Erythroblast (primary cell): ENCODE results near the gene FSIP1.

Experiments
- DNase-seq, 2 experiments: peaks; one replicate each; lab custom pipeline; 2025; lab: John Stamatoyannopoulos, UW
- GATA1 ChIP-seq: IDR thresholded peaks from 2 replicates; pipeline ENCODE4 v1.6.1; 2011; ENCODE audit warnings: low read depth, mild to moderate bottlenecking, control low read depth, low read length, moderate library complexity
- POLR2A ChIP-seq: IDR thresholded peaks from 2 replicates; pipeline ENCODE4 v1.6.1; 2011; ENCODE audit warnings: mild to moderate bottlenecking, low read length

FSIP1 gene

DNA sequence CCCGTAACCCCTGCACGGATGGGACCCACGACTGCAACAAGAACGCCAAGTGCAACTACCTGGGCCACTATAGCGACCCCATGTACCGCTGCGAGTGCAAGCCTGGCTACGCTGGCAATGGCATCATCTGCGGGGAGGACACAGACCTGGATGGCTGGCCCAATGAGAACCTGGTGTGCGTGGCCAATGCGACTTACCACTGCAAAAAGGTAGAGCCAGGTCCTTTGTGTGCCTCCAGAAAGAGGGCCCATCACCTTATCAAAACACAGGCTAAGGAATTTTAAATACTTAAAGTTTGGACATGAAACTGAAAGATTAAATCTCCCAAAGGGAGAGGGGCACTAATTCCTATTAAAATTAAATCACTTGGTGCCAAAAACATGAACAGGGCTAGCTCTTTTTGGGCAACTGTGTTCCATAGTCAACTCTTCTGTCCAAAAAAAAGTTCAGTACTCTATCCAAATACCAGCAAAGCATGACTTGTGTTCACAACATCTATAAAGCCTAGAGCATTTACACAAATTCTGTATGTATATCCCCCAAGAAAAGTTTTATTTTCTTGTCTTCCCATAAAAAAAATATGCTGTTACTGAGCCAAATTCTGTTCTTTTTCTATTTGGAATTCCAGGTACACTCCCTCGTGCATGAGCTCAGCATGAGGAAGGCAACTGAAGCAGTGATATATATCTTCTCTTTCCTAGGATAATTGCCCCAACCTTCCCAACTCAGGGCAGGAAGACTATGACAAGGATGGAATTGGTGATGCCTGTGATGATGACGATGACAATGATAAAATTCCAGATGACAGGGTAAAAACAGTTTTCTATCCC lies 192.6 kb downstream of the FSIP1 start:
- TF ChIP-seq GATA1 (no peak), POLR2A (no peak)
- DNase-seq, result no peak

DNA sequence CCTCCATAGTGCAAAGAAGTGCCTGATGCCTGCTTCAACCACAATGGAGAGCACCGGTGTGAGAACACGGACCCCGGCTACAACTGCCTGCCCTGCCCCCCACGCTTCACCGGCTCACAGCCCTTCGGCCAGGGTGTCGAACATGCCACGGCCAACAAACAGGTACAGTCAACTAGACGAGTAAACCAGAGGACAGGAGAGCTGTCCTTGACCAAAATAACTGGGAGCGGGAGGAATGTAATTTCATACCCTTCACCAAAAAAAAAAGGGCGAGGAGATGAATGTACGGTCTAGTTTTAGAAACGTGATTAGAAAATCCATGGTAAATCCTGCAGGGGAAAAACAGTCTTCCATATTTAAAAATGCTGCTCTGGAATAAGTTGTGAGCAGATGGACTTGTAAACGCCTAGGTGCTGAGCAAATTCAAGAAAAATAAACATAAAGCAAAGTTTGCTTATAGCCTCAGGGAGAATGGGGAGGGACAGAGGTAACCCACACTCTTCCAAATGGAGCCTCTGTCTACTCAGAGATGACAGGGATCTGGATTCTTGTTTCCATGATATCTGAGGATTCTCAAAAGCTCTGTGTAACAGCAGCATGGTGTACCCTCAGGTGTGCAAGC lies 193.3 kb downstream of the FSIP1 start:
- DNase-seq, result no peak
- TF ChIP-seq POLR2A, result no peak
- no peak for TF ChIP-seq GATA1

DNA sequence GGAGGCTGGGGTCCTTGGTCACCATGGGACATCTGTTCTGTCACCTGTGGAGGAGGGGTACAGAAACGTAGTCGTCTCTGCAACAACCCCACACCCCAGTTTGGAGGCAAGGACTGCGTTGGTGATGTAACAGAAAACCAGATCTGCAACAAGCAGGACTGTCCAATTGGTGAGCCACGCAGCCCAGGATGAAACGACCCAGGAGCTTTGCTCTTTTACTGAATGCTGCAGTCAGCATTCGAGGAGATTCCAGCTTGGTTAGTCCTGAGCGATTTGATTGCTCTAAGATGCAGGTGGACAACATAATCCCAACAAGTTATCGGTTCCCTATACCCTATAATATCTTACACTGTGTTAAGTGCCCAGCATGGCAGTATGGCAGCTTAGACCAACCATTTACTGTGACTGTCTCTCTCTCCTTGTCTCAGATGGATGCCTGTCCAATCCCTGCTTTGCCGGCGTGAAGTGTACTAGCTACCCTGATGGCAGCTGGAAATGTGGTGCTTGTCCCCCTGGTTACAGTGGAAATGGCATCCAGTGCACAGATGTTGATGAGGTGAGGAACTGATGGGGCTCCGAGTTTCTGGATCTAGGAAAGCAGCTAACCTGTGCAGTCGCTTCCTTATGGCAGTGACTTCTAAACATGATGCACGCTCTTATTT lies 194.0 kb downstream of the FSIP1 start:
- no peak for TF ChIP-seq POLR2A
- no peak for TF ChIP-seq GATA1
- no peak for DNase-seq

DNA sequence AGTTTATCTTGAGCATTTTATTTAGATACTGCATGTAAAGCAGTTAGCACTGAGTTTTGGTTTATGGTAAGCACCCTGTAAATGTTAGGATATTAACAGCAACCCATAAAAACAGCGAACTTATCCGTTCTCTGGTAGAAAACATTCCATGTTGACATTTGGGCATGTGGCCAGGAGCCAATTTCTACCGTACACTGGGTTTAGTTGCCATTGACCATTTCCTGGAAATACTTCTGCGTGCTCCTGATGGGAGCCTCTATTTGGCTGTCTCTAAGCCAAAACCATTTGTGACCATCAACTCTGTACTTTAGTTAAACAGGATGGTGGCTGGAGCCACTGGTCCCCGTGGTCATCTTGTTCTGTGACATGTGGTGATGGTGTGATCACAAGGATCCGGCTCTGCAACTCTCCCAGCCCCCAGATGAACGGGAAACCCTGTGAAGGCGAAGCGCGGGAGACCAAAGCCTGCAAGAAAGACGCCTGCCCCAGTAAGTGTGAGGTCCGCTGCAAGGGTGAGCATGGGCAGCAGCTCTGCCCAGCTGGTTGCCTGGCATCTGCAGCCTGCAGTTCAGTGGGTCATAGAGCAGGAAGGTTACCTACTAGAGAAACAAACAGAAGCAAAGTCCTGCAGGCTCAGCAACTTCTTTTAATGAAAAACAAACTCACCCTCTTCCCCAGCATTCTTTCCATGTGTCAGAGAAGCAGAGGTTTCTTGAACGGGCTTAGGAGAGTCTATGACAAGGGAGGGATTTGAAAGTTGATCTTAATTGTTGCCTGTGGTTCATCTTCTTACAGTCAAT lies 194.7 kb downstream of the FSIP1 start:
- DNase-seq, result no peak
- TF ChIP-seq POLR2A (no peak), GATA1 (no peak)

DNA sequence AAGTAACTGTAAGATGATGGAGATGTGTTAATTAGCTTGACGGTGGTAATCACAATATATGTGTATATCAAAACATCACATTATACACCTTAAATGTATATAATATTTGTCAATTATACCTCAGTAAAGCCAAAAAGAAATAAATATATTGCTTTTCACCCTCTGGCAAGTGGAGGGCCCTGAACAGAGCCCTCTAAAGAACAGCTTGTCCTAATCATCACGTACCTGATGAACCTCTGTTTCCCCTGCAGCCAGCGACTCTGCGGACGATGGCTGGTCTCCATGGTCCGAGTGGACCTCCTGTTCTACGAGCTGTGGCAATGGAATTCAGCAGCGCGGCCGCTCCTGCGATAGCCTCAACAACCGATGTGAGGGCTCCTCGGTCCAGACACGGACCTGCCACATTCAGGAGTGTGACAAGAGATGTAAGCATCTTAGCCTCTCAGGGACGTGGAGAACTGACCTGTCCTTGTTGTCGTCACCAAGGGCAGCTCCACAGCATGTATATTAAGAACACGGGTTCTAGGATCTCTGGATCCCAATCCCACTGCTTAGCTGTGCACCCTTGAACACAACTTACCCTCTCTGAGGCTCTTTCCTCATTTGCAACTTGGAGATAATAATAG lies 195.4 kb downstream of the FSIP1 start:
- no peak for DNase-seq
- peak; percentile 14 for TF ChIP-seq POLR2A
- TF ChIP-seq GATA1, result no peak

DNA sequence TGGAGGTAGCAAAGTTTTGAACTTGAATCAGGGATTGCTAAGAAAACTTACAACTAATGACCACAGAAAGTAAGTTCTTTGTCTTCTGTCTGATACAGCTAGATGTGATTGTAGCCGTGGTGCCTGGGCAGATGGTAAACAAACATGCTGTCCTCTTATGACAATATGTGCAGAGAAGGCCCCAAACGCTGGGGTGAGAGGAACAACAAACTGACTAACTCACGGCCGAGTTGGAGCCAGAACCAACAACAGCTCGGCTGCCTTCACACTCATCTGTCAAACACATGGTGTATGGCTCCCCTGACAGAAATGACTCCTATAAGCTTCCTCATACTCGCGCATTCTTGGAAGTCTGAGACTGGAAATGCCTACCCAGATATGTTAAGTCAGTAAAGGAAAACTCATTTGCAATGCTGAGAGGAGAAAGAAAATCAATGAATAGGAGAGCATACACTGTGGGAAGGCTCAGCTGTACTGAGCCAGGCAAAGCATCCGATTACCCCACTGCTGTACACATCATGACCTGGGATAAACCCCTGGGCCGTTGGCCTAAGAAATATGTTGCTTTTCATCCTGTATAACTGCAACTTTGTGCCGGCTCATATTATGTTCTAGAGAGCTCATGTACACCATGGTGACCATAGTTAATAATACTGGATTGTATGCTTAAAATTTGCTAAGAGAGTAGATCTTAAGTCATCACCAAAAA lies 196.1 kb downstream of the FSIP1 start:
- no peak for DNase-seq
- no peak for TF ChIP-seq GATA1
- TF ChIP-seq POLR2A, result peak; percentile 4

DNA sequence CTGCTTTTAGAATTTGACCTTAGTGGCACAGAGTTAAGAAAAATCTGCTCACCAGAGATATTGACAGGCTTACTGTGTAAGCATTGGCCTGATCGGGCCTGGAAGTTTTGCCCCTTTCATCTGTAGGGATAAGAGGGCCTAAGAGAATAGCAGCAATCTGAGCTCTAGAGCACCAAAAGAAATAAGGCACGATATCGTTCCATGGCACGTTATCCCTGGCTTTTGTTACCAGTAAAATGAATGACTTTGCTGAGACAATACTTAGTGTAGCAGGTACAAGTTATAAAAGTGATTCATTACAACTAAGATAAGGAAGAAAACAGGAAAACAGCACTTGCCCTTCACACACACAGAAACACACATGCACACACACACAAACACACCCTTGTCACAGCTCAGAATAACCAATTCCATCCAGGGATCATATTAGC lies 196.8 kb downstream of the FSIP1 start:
- TF ChIP-seq POLR2A (no peak), GATA1 (no peak)
- DNase-seq, result no peak

DNA sequence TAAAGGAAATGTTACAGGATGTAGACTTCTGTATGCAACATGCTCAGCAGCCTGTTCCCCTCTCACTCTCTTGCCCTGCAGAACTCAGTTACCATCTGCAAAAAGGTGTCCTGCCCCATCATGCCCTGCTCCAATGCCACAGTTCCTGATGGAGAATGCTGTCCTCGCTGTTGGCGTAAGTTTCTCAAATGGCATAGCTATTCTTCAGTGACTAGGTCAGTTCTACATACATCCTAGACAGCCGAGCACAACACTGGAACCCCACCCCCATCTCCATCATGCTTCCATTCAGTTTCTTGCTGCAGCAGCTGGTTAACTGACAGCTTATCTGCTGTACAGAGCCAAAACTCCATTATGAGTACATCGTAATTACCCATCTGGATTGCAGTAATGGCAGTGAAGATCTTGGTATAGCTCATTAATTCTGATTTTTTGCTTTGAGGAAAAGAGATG lies 197.2 kb downstream of the FSIP1 start:
- no peak for DNase-seq

DNA sequence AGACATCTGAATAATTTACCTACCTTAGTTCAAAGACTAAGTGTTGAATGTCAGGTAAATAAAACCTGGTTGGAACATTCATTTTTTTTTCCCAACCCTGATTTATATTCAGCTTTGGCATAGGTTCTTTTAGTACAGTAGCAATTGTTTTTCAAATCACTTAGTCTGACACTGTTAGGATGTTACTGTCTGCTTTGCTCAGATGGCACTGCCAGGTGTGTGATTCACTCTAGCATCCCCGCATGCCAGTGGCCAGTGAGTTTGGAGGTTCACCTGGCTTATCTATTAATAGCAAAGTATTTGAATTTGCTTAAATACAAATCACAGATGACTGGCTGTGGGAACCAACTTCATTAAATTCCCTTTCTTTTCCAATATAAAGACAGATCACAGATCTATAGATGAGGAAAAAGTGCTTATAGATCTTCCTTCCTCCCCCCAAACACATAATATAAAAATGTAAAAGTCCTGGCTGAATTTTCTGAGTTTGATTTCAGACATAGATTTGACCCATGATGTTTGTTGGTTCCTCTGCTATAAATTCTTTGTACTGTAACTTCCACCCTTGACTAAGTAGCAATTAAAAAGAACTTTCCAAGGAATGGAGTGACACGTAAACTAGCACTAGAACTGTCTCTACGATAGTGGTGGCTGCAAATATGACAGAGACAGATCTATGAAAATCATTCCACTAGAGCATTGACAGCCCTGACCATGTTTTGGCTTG lies 197.8 kb downstream of the FSIP1 start:
- TF ChIP-seq GATA1 (no peak), POLR2A (no peak)
- DNase-seq, result no peak

More for the DNA sequence above, 197.2 kb downstream of the FSIP1 start:
- TF ChIP-seq GATA1, result no peak
- no peak for TF ChIP-seq POLR2A

DNA sequence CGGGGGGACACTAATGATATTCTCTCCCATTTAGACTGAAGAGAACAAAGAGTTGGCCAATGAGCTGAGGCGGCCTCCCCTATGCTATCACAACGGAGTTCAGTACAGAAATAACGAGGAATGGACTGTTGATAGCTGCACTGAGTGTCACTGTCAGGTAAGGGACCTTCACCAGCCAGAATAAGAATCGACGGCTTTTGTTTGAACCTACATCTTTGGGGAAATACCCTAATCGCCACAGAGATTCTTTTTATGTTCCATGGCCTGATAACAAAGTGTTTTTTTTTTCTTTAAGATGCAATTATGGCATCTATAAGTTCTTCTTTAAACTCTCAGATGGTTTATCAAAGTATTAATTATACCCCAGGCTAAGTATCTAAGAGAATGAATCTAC lies 198.4 kb downstream of the FSIP1 start:
- no peak for DNase-seq
- TF ChIP-seq POLR2A (no peak), GATA1 (no peak)

DNA sequence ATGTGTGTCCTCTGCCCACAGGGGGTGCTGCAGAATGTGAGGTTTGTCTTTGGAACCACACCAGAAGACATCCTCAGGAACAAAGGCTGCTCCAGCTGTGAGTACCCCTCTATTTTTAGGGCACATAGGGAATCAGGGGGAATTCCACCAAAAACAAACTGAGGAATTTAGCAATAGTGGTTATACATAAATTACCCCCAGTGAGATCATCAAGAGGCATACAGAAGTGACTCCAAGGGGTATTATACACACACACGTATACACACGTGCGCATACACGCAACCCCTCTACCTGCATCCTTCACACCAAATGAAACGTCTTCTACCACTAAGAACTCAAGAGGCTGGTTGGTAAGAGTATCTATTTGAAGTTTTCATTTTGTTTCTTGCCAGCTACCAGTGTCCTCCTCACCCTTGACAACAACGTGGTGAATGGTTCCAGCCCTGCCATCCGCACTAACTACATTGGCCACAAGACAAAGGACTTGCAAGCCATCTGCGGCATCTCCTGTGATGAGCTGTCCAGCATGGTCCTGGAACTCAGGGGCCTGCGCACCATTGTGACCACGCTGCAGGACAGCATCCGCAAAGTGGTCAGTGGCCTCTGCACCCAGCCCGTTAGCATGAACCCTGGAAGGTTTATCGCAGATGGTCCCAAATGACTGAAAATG lies 198.9 kb downstream of the FSIP1 start:
- peak; percentile 17 to 26 for DNase-seq
- no peak for TF ChIP-seq GATA1
- TF ChIP-seq POLR2A, result peak; percentile 22
